ENCODE results near the gene AUTS2.
A peak's percentile ranks its signal among the peaks of the same experiment; 100 is the strongest.

Gene AUTS2

GRCh38 chr7:69795932-69796331, 197.7 kb downstream of the AUTS2 start:
- no peak for TF ChIP-seq CTCF (conservative IDR thresholded peaks at IDR 0.05; ENCODE audit: low read depth, low read length)
- H3K4me3 ChIP-seq (ENCODE audit: low read length) = no peak overlapping the region
- DNase-seq (ENCODE audit: low read depth) = no peak

GRCh38 chr7:69796416-69796815, 198.1 kb downstream of the AUTS2 start:
- no peak for TF ChIP-seq CTCF (conservative IDR thresholded peaks at IDR 0.05; ENCODE audit: low read depth, low read length)
- DNase-seq (ENCODE audit: low read depth) = no peak
- H3K4me3 ChIP-seq (ENCODE audit: low read length) = no peak overlapping the region

- peak; percentile 13 for TF ChIP-seq CTCF (conservative IDR thresholded peaks at IDR 0.05; ENCODE audit: low read depth, low read length)
- no peak overlapping the region for H3K4me3 ChIP-seq (ENCODE audit: low read length)
- no peak for DNase-seq (ENCODE audit: low read depth)
Measured at GRCh38 chr7:69799048-69799697, 200.9 kb downstream of the AUTS2 start.

- no peak overlapping the region for H3K4me3 ChIP-seq (ENCODE audit: low read length)
- no peak for TF ChIP-seq CTCF (conservative IDR thresholded peaks at IDR 0.05; ENCODE audit: low read depth, low read length)
- DNase-seq (ENCODE audit: low read depth) = no peak
Measured at GRCh38 chr7:69799990-69800389, 201.7 kb downstream of the AUTS2 start.

GRCh38 chr7:69800495-69800894, 202.2 kb downstream of the AUTS2 start:
- H3K4me3 ChIP-seq (ENCODE audit: low read length) = no peak overlapping the region
- no peak for DNase-seq (ENCODE audit: low read depth)
- TF ChIP-seq CTCF (conservative IDR thresholded peaks at IDR 0.05; ENCODE audit: low read depth, low read length) = no peak

- TF ChIP-seq CTCF (conservative IDR thresholded peaks at IDR 0.05; ENCODE audit: low read depth, low read length) = no peak
- DNase-seq (ENCODE audit: low read depth) = no peak
- H3K4me3 ChIP-seq (ENCODE audit: low read length) = no peak overlapping the region
Measured at GRCh38 chr7:69801729-69802682, 203.7 kb downstream of the AUTS2 start.
